Colon (tissue), 2 donors: ENCODE data around the gene ELMO1.

Experiments used
- FAIRE-seq: peaks from 2 replicates; lab custom pipeline; 2012; peaks lifted over from hg19 to GRCh38; lab: Jason Lieb, UNC
- donor health status: control.
- donor health status: control.

The ELMO1 gene

DNA sequence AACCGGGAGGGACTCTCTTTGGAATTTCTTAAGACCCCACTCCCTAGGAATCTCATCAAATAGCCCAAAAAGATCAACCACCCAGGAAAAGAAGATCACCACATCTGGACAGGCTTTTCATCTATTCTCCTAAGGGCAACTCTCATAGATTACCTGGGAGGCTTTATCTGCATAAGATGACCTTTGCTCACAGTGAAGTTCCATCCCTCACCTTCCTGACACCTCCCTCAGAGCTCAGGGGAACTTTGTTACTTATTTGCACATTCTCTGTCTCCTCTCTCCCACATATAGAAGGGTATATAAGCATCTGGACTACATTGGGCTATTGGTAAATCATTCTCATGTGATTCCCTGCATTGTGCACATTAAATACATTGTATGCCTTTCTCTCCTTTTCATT is 80.1 kb downstream of the ELMO1 start:
- FAIRE-seq: no peak

DNA sequence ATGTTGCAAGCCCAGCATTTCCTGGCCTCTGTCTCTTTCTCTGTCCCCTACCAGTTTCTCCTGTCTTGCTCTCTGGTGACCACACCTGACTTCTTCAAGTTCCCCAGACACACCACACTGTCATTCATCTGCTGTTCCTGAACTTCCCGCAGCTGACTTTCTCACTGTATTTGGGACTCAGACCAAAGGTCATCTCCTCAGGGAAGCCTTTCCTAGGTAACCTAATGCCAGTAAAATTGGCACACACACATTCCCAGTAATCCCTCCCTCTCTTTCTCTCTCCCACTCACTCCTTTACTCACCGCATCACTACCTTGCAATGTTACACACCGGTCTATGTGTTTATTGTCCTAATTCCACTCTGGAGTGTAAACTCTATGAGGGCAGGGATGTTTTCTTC is 81.7 kb downstream of the ELMO1 start:
- no peak for FAIRE-seq

- no peak for FAIRE-seq
These were observed 82.2 kb downstream of the ELMO1 start for GRCh38 chr7:37366445-37366844.

GRCh38 chr7:37365405-37365804 is 83.3 kb downstream of the ELMO1 start:
- FAIRE-seq: no peak

DNA sequence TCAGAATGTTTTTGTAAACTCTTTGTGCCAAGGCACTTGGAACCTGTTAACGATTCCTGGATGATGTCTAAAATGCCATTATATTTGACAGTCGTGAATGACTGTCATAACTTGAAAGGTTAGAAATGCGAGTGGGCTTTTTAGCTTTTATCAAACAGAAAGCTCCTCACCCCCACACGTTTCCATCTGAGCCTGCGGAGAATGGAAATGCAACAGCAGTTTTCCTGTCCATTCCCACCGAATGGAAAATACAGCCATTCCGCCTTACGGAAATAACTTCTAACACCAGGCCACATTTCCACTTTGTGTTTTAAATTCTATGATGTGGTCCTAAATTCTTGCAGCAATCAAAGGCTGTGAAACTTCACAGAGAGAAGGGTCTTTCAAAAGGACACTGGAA is 83.8 kb downstream of the ELMO1 start:
- no peak for FAIRE-seq

- FAIRE-seq: no peak
These were observed 84.8 kb downstream of the ELMO1 start for GRCh38 chr7:37363536-37364491.

DNA sequence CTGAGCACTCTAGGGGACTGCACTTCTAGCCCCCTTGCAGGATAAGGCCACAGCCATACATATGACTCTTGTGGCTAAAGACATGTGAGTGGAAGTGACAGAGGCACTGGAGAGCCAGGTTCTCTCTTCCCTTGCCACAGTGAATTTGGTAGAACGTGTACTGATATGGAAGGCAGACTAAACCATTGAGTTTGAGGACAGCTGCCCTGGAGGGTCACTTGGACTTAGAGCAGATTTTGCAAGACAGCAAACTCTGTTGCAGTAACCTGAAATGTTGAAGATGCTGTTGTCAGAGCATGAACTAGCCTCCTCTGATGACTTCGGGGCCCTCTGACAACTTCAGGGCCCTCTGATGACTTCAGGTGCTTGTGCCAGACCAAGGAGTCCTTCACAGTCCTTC is 85.9 kb downstream of the ELMO1 start:
- FAIRE-seq: no peak

GRCh38 chr7:37360484-37360883 is 88.2 kb downstream of the ELMO1 start:
- FAIRE-seq: no peak

DNA sequence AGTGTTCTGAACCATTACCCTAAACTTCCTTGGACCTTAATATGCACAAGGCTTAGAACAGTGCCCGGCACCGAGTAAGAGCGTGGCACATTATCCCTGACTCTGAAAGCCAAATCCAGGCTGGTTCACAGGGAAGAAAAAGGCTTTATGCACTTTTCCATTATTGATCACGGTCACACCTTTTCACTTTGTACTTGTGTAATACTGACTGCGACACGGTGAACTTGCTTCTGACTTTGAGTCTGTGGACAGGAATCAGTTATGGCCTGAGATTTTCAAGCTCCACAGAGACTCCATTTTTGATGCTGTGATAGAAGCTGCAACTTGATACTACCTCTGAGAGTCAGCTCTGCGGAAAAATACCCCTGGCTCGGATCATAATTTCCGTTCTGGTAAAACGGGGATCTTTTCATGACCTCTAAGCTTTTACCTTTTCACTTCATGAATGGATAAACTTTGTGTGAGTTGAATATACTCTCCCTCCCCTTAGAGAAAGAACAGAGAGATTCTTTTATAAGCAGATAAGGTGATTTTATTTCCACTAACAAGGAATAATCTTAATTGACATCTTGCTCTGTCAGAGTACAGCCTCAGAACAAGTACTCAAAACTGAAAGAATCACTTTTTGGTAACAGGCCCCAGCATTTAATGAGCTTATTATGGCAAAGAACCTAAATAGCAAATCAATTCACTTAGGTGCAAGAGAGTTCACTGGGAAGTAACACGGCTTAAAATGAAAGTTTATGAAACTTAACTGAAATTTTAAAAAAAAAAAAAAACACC is 88.8 kb downstream of the ELMO1 start:
- no peak for FAIRE-seq

- FAIRE-seq: no peak
These were observed 89.5 kb downstream of the ELMO1 start for GRCh38 chr7:37359180-37359579.

DNA sequence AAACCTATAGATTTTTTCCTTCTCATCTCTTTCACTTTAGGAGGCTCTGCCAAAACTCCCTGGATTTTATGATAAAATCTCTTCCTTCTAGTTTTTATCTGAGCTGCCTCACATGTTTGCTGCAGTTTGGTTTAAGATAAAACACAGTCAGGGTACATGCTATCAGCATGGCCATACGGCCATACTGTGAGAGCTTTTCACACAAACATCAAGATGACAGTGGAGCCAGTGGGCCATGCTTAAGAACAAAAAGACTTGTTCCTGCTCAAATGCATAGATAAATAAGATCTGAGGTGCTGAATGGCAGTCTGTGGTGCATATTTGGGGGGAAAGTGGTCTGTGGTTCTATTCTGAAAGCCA is 91.0 kb downstream of the ELMO1 start:
- FAIRE-seq: no peak

DNA sequence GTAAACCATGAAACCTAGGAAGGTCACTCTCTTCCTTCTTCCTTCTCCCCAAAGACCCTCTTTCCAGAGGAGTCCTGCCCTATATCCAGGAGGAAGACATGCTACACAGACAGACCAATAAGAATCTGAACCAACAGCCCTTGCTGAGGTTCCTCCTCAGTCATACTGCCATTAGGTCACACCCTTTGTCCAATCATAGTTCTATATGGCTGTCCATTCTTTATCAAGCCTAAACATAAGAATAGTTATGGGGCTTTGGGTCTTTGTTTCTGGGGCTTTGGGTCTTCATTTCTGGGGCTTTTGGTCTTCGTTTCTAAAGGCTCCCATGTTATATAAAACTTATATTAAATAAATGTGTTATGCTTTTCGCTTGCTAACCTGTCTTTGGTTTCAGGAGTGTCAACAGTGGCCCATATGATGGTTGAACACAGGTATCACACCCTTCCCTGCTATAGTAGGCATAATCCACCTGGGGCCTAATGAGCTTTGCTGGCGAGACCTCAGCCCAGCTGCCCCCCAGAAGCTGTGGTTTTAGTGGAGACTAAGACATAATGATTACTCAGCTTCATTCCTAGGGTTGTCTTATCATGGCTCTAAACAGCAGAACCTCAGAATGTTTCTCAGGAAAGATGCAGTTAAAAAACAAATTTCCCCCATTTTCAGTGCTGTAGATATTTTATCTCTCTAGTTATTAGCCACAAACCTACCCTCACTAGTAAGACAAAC is 91.6 kb downstream of the ELMO1 start:
- no peak for FAIRE-seq

GRCh38 chr7:37354656-37355131 is 94.0 kb downstream of the ELMO1 start:
- FAIRE-seq: no peak

DNA sequence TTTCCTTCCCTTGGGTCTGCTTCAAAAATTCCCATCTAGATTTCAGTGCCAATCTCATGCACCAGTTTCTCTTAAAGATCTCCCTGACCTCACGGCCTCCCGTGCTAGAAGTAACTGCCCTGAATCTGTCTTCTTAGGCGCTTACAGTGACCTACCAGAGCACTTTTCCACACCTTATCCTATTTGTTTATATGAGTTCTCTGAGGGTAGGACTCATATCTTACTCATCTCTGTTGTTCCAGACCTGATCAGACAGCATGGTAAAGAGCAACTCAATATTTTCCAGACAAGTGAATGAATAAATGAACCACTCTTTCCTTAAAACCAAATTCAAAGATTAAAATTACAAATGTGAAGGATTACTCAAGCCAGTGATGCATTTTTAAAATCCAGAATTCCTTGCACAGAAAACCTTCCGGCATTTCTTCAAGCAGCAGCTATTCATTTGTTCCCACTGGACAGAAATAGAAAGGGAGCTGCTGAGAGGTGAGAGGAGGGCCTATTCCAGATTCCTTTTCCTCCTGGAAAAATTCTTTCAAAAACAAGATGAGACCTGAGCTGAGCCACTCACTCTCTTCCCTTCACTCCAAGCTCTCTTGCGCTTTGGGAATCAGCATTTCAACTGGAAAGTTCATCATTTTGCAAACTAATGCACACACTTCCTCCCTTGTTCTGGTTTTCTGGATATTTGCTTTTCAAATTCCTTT is 94.6 kb downstream of the ELMO1 start:
- no peak for FAIRE-seq

- FAIRE-seq: no peak
These were observed 95.4 kb downstream of the ELMO1 start for GRCh38 chr7:37352974-37353948.

- FAIRE-seq: no peak
These were observed 96.3 kb downstream of the ELMO1 start for GRCh38 chr7:37352251-37352880.

DNA sequence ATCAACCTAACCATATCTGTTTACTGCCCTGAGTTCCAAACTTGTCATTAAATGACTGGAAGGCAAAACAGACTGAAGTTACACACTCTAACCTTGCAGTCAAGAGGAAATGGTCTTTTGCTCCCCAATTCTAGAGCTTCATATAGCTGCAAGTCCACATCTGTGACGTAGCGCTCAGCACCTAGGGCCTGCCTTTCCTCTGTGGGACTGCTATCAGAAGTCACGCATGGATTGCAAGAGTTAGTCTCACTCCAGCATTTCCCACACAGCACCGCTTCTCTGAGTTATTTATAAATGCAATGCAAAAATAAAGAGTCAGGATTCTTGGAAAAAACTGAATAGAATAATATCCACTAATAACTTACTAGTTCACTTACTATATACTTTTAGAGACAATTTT is 96.9 kb downstream of the ELMO1 start:
- no peak for FAIRE-seq

GRCh38 chr7:37349979-37350590 is 98.6 kb downstream of the ELMO1 start:
- FAIRE-seq: no peak

DNA sequence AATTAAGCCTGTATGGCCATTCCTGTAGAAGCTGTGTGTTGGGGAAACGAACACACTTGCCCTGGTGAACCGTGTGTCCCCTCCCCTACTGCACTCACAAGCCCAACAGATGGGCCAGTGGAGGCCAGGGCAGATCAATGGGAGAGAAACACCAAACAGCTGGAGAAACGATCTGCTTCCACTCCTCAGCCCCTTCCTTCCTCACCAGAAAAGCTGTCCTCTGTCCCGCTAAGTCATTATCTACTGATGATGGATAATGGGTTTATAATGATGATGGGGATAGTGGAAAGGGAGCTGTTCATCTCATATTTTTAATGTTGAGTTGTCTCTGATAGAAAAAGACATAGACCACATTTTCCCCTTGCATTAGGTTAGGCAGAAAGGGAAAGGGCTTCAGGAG is 99.7 kb downstream of the ELMO1 start:
- no peak for FAIRE-seq

DNA sequence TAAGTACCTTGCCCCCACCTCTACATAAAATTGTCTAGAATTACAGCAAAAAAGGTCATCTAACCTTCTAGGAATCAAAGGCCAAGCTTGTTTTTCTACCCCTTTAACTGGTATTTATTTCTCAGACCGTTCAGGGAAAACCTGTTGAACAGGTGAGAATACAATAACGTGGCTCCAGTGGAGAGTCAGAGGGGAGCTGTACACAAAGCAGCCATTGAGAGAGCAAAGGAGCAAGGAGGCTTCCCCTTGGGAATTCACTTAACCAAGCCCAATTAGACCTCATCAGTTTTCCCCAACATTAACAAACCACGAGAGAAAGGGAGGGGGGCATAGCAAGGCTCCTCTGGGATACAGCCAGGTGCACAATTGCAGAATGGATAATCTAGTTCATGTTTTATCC is 101.9 kb downstream of the ELMO1 start:
- FAIRE-seq: no peak
